IMR-90 (cell line): ENCODE data around the gene LHFPL3. TPM values are rescaled to one million over a fixed set of nuclear protein-coding genes. Genes with fewer than 3 reads are reported as not detected.

ENCODE experiments used
- ATAC-seq: fragments of 200-7000 bp; cut with Tn5 transposase; 2 replicates; pipeline ENCODE4 v1.9.1; 2020; ENCODE audit warnings: low read depth, mild to moderate bottlenecking, moderate library complexity
- BruUV-seq: library from RNA; stranded (reverse); fragments of 400-500 nt; replicated peaks from 2 replicates; lab custom pipeline; 2021; lab: Mats Ljungman, UMichigan
- CTCF ChIA-PET: fragments of 300-600 bp; formaldehyde crosslinking; extraction: SDS; loops from one replicate; lab custom pipeline; 2021; ENCODE audit warnings: antibody characterized with exemption; lab: Yijun Ruan, JAX
- POLR2A ChIA-PET: fragments of 300-600 bp; sonication (Branson Sonifier 250); formaldehyde crosslinking; loops from one replicate; lab custom pipeline; 2022; ENCODE audit warnings: antibody characterized with exemption; ENCODE audit not compliant: unreplicated experiment; lab: Charles Lee
- DNase-seq: peaks from one replicate; pipeline ENCODE4 v3.0.0; 2013
- H2AFZ ChIP-seq: replicated peaks from 2 replicates; pipeline ENCODE3; 2013; ENCODE audit warnings: low read length, mild to moderate bottlenecking; ENCODE audit not compliant: poor library complexity
- H2AK5ac ChIP-seq: 2 replicates; pipeline ENCODE4 v1.6.1; 2013; ENCODE audit warnings: low read depth, low read length, inconsistent platforms
- H2AK9ac ChIP-seq: replicated peaks from 2 replicates; pipeline ENCODE3; 2013; ENCODE audit warnings: mild to moderate bottlenecking, low read depth, low read length, moderate library complexity; ENCODE audit not compliant: poor library complexity
- H2BK120ac ChIP-seq: 2 replicates; pipeline ENCODE4 v1.6.1; 2013; ENCODE audit warnings: low read depth, low read length, inconsistent platforms
- H2BK15ac ChIP-seq: 3 replicates; pipeline ENCODE4 v1.6.1; 2013; ENCODE audit warnings: low read depth, low read length, inconsistent platforms
- H2BK20ac ChIP-seq: 2 replicates; pipeline ENCODE4 v1.6.1; 2013; ENCODE audit warnings: low read depth, mild to moderate bottlenecking, inconsistent platforms, low read length, moderate library complexity
- H2BK5ac ChIP-seq: 2 replicates; pipeline ENCODE4 v1.6.1; 2013; ENCODE audit warnings: mild to moderate bottlenecking, low read depth, low read length, inconsistent platforms; ENCODE audit not compliant: poor library complexity, severe bottlenecking
- H3K14ac ChIP-seq: replicated peaks from 2 replicates; pipeline ENCODE4 v1.6.1; 2013; ENCODE audit warnings: low read depth, low read length, inconsistent platforms
- H3K18ac ChIP-seq: 2 replicates; pipeline ENCODE4 v1.6.1; 2013; ENCODE audit warnings: low read depth, low read length, control low read depth
- H3K23ac ChIP-seq: 2 replicates; pipeline ENCODE4 v1.6.1; 2013; ENCODE audit warnings: low read depth, low read length, inconsistent platforms
- H3K27ac ChIP-seq: 2 replicates; pipeline ENCODE4 v1.5.1; 2013; ENCODE audit warnings: mild to moderate bottlenecking, control low read depth, low read length; ENCODE audit not compliant: insufficient read depth
- H3K27me3 ChIP-seq: 2 replicates; pipeline ENCODE4 v1.6.1; 2013; ENCODE audit warnings: low read length; ENCODE audit not compliant: control insufficient read depth, insufficient read depth
- H3K36me3 ChIP-seq: 2 replicates; pipeline ENCODE4 v1.6.1; 2013; ENCODE audit warnings: low read length, mixed read lengths; ENCODE audit not compliant: control insufficient read depth, insufficient read depth
- H3K4ac ChIP-seq: 2 replicates; pipeline ENCODE4 v1.6.1; 2013; ENCODE audit warnings: low read depth, low read length, inconsistent platforms
- H3K4me1 ChIP-seq: 2 replicates; pipeline ENCODE4 v1.6.1; 2013; ENCODE audit warnings: low read length, mixed read lengths; ENCODE audit not compliant: control insufficient read depth, insufficient read depth
- H3K4me2 ChIP-seq: 2 replicates; pipeline ENCODE4 v1.6.1; 2013; ENCODE audit warnings: low read depth, mild to moderate bottlenecking, control low read depth, low read length, moderate library complexity
- H3K4me3 ChIP-seq: 2 replicates; pipeline ENCODE4 v1.5.1; 2013; ENCODE audit warnings: low read depth, mild to moderate bottlenecking, control low read depth, low read length, moderate library complexity; ENCODE audit not compliant: insufficient read depth
- H3K56ac ChIP-seq: 2 replicates; pipeline ENCODE4 v1.6.1; 2013; ENCODE audit warnings: low read length, inconsistent platforms; ENCODE audit not compliant: insufficient read depth; ENCODE audit errors: extremely low read depth
- H3K79me1 ChIP-seq, 2 experiments: 2 replicates each; pipeline ENCODE4 v1.6.1; 2013; ENCODE audit warnings: low read length in 2 of 2, inconsistent platforms in 1 of 2, low read depth in 1 of 2
- H3K9ac ChIP-seq: 2 replicates; pipeline ENCODE4 v1.6.1; 2013; ENCODE audit warnings: low read depth, low read length, control low read depth
- H3K9me1 ChIP-seq: 2 replicates; pipeline ENCODE4 v1.6.1; 2013; ENCODE audit warnings: low read length, inconsistent platforms; ENCODE audit not compliant: insufficient read depth
- H3K9me3 ChIP-seq: 2 replicates; pipeline ENCODE4 v1.6.1; 2013; ENCODE audit warnings: low read length; ENCODE audit not compliant: control insufficient read depth, insufficient read depth
- H4K20me1 ChIP-seq: 2 replicates; pipeline ENCODE4 v1.6.1; 2013; ENCODE audit warnings: low read length, inconsistent platforms; ENCODE audit not compliant: insufficient read depth
- H4K5ac ChIP-seq: 2 replicates; pipeline ENCODE4 v1.6.1; 2013; ENCODE audit warnings: mild to moderate bottlenecking, low read depth, low read length, control low read depth
- H4K8ac ChIP-seq, 2 experiments: 2 replicates each; pipeline ENCODE4 v1.6.1; 2013; ENCODE audit warnings: low read depth in 2 of 2, low read length in 2 of 2, control low read depth in 1 of 2, inconsistent platforms in 1 of 2
- H4K91ac ChIP-seq: 2 replicates; pipeline ENCODE4 v1.6.1; 2013; ENCODE audit warnings: low read depth, low read length, inconsistent platforms; ENCODE audit not compliant: insufficient read depth
- BHLHE40 ChIP-seq: fragments of 150-350 bp; IDR thresholded peaks from 2 replicates; pipeline ENCODE4 v1.6.1; 2016; ENCODE audit warnings: mild to moderate bottlenecking, low read depth, low read length
- CEBPB ChIP-seq: IDR thresholded peaks from 2 replicates; pipeline ENCODE4 v1.6.1; 2012; ENCODE audit warnings: low read depth, low read length, improper control_type of control experiment
- CHD1 ChIP-seq: IDR thresholded peaks from 2 replicates; pipeline ENCODE4 v1.6.1; 2012; ENCODE audit warnings: low read depth, low read length, improper control_type of control experiment
- FOS ChIP-seq: fragments of 150-350 bp; IDR thresholded peaks from 2 replicates; pipeline ENCODE4 v1.6.1; 2016; ENCODE audit warnings: low read depth, low read length
- MAFK ChIP-seq: IDR thresholded peaks from 2 replicates; pipeline ENCODE4 v1.6.1; 2012; ENCODE audit warnings: low read depth, low read length, improper control_type of control experiment
- MAZ ChIP-seq: IDR thresholded peaks from 2 replicates; pipeline ENCODE4 v1.6.1; 2012; ENCODE audit warnings: low read depth, mild to moderate bottlenecking, low read length, improper control_type of control experiment, moderate library complexity, borderline replicate concordance
- MXI1 ChIP-seq: IDR thresholded peaks from 2 replicates; pipeline ENCODE4 v1.6.1; 2012; ENCODE audit warnings: low read depth, mild to moderate bottlenecking, low read length, moderate library complexity, borderline replicate concordance
- NFE2L2 ChIP-seq: fragments of 150-350 bp; IDR thresholded peaks from 2 replicates; pipeline ENCODE4 v1.6.1; 2016; ENCODE audit warnings: low read depth, mild to moderate bottlenecking, low read length
- POLR2A ChIP-seq: IDR thresholded peaks from 2 replicates; pipeline ENCODE4 v1.6.1; 2012; ENCODE audit warnings: mild to moderate bottlenecking, low read depth, low read length
- RAD21 ChIP-seq: IDR thresholded peaks from 2 replicates; pipeline ENCODE4 v1.6.1; 2012; ENCODE audit warnings: low read length, improper control_type of control experiment
- RCOR1 ChIP-seq: IDR thresholded peaks from 2 replicates; pipeline ENCODE4 v1.6.1; 2012; ENCODE audit warnings: mild to moderate bottlenecking, low read length, improper control_type of control experiment; ENCODE audit not compliant: insufficient replicate concordance
- RFX5 ChIP-seq: IDR thresholded peaks from 2 replicates; pipeline ENCODE4 v1.8.0; 2012; ENCODE audit warnings: low read depth, mild to moderate bottlenecking, low read length, moderate library complexity
- SMC3 ChIP-seq: fragments of 150-350 bp; IDR thresholded peaks from 2 replicates; pipeline ENCODE4 v1.6.1; 2016; ENCODE audit warnings: low read depth, mild to moderate bottlenecking, antibody characterized with exemption, low read length, moderate library complexity
- WGBS, 2 experiments: methylation state at CpG; one replicate each; pipeline versions ENCODE4 v1.1.5 to v1.1.7; 2013; ENCODE audit warnings: missing lambda C conversion rate in 2 of 2; ENCODE audit not compliant: insufficient read length in 1 of 2; ENCODE audit errors: extremely low coverage in 2 of 2; 5-methylcytosine and 5-hydroxymethylcytosine counted together
- dilution Hi-C: fragments of 300-500 bp; cut with HindIII; formaldehyde crosslinking; loops from one replicate; pipeline ENCODE4 v1.14.3; 2018; ENCODE audit warnings: low sequenced_read_pairs; ENCODE audit not compliant: unreplicated experiment
- in situ Hi-C: fragments of 300-500 bp; cut with MboI; formaldehyde crosslinking; loops from 3 replicates; pipeline ENCODE4 v1.14.3; 2019; ENCODE audit warnings: low sequenced_read_pairs, inconsistent platforms, mixed read lengths
- intact Hi-C: fragments of 100-400 bp; cut with micrococcal nuclease; formaldehyde crosslinking; loops from 2 replicates; pipeline ENCODE4 v1.10.0; 2022
- polyA plus RNA-seq, 3 experiments: library from polyadenylated mRNA; depleted of rRNA; stranded (reverse); fragments of >200 nt; gene quantifications; 2 replicates each; pipeline ENCODE4 v1.2.3, GENCODE V29; 2012; ENCODE audit warnings: low replicate concordance in 1 of 3
- total RNA-seq: library from RNA; depleted of rRNA; stranded (reverse); fragments of >200 nt; gene quantifications from 2 replicates; pipeline ENCODE4 v1.2.3, GENCODE V29; 2012
- TF ChIP-seq, protein P1 (sequence below): conservative IDR thresholded peaks from 2 replicates; pipeline ENCODE4 v1.5.1; 2012; ENCODE audit warnings: mild to moderate bottlenecking, low read depth, low read length, improper control_type of control experiment
- TF ChIP-seq, protein P2 (sequence below): fragments of 150-350 bp; IDR thresholded peaks from 2 replicates; pipeline ENCODE4 v1.6.1; 2017; ENCODE audit warnings: mild to moderate bottlenecking, antibody characterized with exemption, low read length, low read depth
- TF ChIP-seq, protein P3 (sequence below): fragments of 150-350 bp; IDR thresholded peaks from 2 replicates; pipeline ENCODE4 v1.6.1; 2016; ENCODE audit warnings: low read depth, mild to moderate bottlenecking, low read length, moderate library complexity, borderline replicate concordance

Gene LHFPL3
- total and polyA plus RNA-seq, 2 of the 4 experiments (the other 2 are of a cell fraction) = not detected

DNA sequence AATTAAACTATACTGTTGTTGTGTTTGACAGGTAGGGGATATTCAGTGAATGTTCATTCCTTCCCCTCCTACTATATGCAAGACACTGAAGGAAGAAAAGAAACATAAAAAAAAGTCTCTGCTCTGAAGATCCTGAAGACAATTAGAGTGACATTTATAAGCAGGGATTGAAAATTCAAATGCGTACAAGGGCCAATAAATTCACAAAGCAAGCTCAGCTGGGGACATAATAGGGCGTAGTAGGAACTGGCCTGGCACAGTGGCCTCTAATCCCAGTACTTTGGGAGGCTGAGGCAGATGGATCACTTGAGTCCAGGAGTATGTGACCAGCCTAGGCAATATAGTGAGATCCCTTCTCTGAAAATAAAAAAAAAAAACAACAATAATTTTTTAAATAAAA, 580.7 kb downstream of the LHFPL3 start:
- no peak overlapping the region for H3K18ac ChIP-seq
- CTCF ChIA-PET = no interaction called here
- TF ChIP-seq RAD21 = no peak
- no peak for TF ChIP-seq CHD1
- TF ChIP-seq, protein P1, sequence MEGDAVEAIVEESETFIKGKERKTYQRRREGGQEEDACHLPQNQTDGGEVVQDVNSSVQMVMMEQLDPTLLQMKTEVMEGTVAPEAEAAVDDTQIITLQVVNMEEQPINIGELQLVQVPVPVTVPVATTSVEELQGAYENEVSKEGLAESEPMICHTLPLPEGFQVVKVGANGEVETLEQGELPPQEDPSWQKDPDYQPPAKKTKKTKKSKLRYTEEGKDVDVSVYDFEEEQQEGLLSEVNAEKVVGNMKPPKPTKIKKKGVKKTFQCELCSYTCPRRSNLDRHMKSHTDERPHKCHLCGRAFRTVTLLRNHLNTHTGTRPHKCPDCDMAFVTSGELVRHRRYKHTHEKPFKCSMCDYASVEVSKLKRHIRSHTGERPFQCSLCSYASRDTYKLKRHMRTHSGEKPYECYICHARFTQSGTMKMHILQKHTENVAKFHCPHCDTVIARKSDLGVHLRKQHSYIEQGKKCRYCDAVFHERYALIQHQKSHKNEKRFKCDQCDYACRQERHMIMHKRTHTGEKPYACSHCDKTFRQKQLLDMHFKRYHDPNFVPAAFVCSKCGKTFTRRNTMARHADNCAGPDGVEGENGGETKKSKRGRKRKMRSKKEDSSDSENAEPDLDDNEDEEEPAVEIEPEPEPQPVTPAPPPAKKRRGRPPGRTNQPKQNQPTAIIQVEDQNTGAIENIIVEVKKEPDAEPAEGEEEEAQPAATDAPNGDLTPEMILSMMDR = no peak
- TF ChIP-seq SMC3 = no peak
- no peak for TF ChIP-seq MAFK
- no peak for TF ChIP-seq RCOR1
- no peak for TF ChIP-seq BHLHE40
- no peak for TF ChIP-seq RFX5
- no peak for TF ChIP-seq MAZ
- no peak for TF ChIP-seq NFE2L2
- TF ChIP-seq MXI1 = no peak
- TF ChIP-seq, protein P2, sequence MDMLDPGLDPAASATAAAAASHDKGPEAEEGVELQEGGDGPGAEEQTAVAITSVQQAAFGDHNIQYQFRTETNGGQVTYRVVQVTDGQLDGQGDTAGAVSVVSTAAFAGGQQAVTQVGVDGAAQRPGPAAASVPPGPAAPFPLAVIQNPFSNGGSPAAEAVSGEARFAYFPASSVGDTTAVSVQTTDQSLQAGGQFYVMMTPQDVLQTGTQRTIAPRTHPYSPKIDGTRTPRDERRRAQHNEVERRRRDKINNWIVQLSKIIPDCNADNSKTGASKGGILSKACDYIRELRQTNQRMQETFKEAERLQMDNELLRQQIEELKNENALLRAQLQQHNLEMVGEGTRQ = no peak
- TF ChIP-seq, protein P3, sequence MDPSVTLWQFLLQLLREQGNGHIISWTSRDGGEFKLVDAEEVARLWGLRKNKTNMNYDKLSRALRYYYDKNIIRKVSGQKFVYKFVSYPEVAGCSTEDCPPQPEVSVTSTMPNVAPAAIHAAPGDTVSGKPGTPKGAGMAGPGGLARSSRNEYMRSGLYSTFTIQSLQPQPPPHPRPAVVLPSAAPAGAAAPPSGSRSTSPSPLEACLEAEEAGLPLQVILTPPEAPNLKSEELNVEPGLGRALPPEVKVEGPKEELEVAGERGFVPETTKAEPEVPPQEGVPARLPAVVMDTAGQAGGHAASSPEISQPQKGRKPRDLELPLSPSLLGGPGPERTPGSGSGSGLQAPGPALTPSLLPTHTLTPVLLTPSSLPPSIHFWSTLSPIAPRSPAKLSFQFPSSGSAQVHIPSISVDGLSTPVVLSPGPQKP = no peak
- TF ChIP-seq POLR2A = no peak
- TF ChIP-seq CEBPB = no peak
- no peak for TF ChIP-seq FOS

More for the DNA sequence above, 580.7 kb downstream of the LHFPL3 start:
- no peaks in the 10 kb centered on the region for H3K4me1 ChIP-seq
- dilution Hi-C loops (no loop called here), intact Hi-C loops (no loop called here), in situ Hi-C loops (no loop called here)
- H3K4me2 ChIP-seq = no peak overlapping the region
- H4K20me1 ChIP-seq = no peaks in the 10 kb centered on the region
- H2AK9ac ChIP-seq = no peak overlapping the region
- no peak for ATAC-seq
- H3K27me3 ChIP-seq = peaks cover 15% of the 10 kb centered on the region
- POLR2A ChIA-PET = no interaction called here
- H2BK20ac ChIP-seq = no peak overlapping the region
- H3K14ac ChIP-seq = no peak overlapping the region
- H4K5ac ChIP-seq = no peak overlapping the region
- H2BK120ac ChIP-seq = no peak overlapping the region
- DNase-seq = no peak
- H3K27ac ChIP-seq = no peak overlapping the region
- no peak overlapping the region for H3K56ac ChIP-seq
- H3K9ac ChIP-seq = no peak overlapping the region
- no TSS peak for BruUV-seq
- H3K36me3 ChIP-seq = no peaks in the 10 kb centered on the region
- WGBS, 2 experiments = 83% methylated on average over 1 of the region's 2 CpGs; no CpG with 5 or more reads in 1 of the 2 experiments
- no peak overlapping the region for H2BK15ac ChIP-seq
- no peaks in the 10 kb centered on the region for H3K9me3 ChIP-seq
- no peak overlapping the region for H3K4me3 ChIP-seq
- H3K4ac ChIP-seq = no peak overlapping the region
- no peak overlapping the region for H4K8ac ChIP-seq
- H3K23ac ChIP-seq = no peak overlapping the region
- no peaks in the 10 kb centered on the region for H3K79me1 ChIP-seq
- no peak overlapping the region for H2AFZ ChIP-seq
- no peak overlapping the region for H2BK5ac ChIP-seq
- no peak overlapping the region for H2AK5ac ChIP-seq
- H4K91ac ChIP-seq = no peak overlapping the region
- H3K9me1 ChIP-seq = no peaks in the 10 kb centered on the region
